K562 (cell line): ENCODE data around the gene TEDC1. TPM values are rescaled to one million over a fixed set of nuclear protein-coding genes. Genes with fewer than 3 reads are reported as not detected.

Source experiments
- ATAC-seq: fragments of 200-7000 bp; cut with Tn5 transposase; 3 replicates; pipeline ENCODE4 v1.9.1; 2020; ENCODE audit warnings: moderate library complexity
- BruUV-seq: library from RNA; stranded (reverse); fragments of 400-500 nt; replicated peaks from 2 replicates; lab custom pipeline; 2021; lab: Mats Ljungman, UMichigan
- CTCF ChIA-PET: fragments of 300-600 bp; formaldehyde crosslinking; extraction: SDS; loops from one replicate; lab custom pipeline; 2021; ENCODE audit warnings: low intra/inter-chr PET ratio; lab: Yijun Ruan, JAX
- POLR2A ChIA-PET: fragments of 300-600, 350-650 bp; sonication (Branson Sonifier 250); formaldehyde crosslinking; extraction: SDS; loops from one replicate; lab custom pipeline; 2021; ENCODE audit warnings: antibody characterized with exemption, inconsistent platforms; lab: Yijun Ruan, JAX
- DNase-seq, 4 experiments: peaks; one replicate each; pipeline versions ENCODE4 v3.0.0 to v3.0.0-alpha.2; 2011 to 2018; ENCODE audit warnings: low spot score in 3 of 4, mixed read lengths in 3 of 4; ENCODE audit errors: extremely low read depth in 1 of 4
- FAIRE-seq: peaks from 2 replicates; lab custom pipeline; 2011; peaks lifted over from hg19 to GRCh38; lab: Jason Lieb, UNC
- H2AFZ ChIP-seq: 2 replicates; pipeline ENCODE4 v1.6.0; 2011; ENCODE audit warnings: low read depth, low read length, control low read depth, inconsistent platforms
- H3K27ac ChIP-seq: fragments of 200-600 bp; 3 replicates; pipeline ENCODE4 v1.8.0; 2011; ENCODE audit warnings: low read depth, mild to moderate bottlenecking, control low read depth, inconsistent platforms, low read length, moderate library complexity, mixed read lengths; ENCODE audit errors: extremely low read depth
- H3K27me3 ChIP-seq, 2 experiments: fragments of 300-600 bp in 1 of 2; 2 replicates in 1 of 2; 3 replicates in 1 of 2; pipeline versions ENCODE4 v1.6.0 to v1.8.0; 2011; ENCODE audit warnings: inconsistent platforms in 2 of 2, low read length in 2 of 2, mild to moderate bottlenecking in 1 of 2, mixed read lengths in 1 of 2, moderate library complexity in 1 of 2; ENCODE audit not compliant: control insufficient read depth in 2 of 2, insufficient read depth in 2 of 2
- H3K36me3 ChIP-seq: fragments of 300-600 bp; 3 replicates; pipeline ENCODE4 v1.8.0; 2011; ENCODE audit warnings: mild to moderate bottlenecking, low read length, inconsistent platforms; ENCODE audit not compliant: control insufficient read depth, insufficient read depth
- H3K4me1 ChIP-seq, 2 experiments: fragments of 200-600 bp in 1 of 2; replicated peaks in 1 of 2; 2 replicates in 1 of 2; 3 replicates in 1 of 2; pipeline versions ENCODE4 v1.5.1 to v1.8.0; 2011; ENCODE audit warnings: inconsistent platforms in 2 of 2, low read length in 2 of 2, mild to moderate bottlenecking in 1 of 2, mixed read lengths in 1 of 2, moderate library complexity in 1 of 2; ENCODE audit not compliant: control insufficient read depth in 2 of 2, insufficient read depth in 2 of 2
- H3K4me2 ChIP-seq: 2 replicates; pipeline ENCODE4 v1.6.1; 2011; ENCODE audit warnings: low read length, control low read depth, inconsistent platforms, mixed read lengths; ENCODE audit not compliant: insufficient read depth
- H3K4me3 ChIP-seq: fragments of 200-600 bp; sonication (generic), shearing (Covaris generic); 2 replicates; pipeline ENCODE4 v1.5.1; 2016; ENCODE audit warnings: control low read depth, inconsistent platforms
- H3K79me2 ChIP-seq: fragments of 200-600 bp; 3 replicates; pipeline ENCODE4 v1.8.0; 2011; ENCODE audit warnings: low read length, inconsistent platforms; ENCODE audit not compliant: control insufficient read depth, insufficient read depth
- H3K9ac ChIP-seq, 2 experiments: 2 replicates each; pipeline versions ENCODE4 v1.6.0 to v1.6.1; 2011; ENCODE audit warnings: low read depth in 2 of 2, low read length in 2 of 2, control low read depth in 1 of 2, inconsistent platforms in 1 of 2, mild to moderate bottlenecking in 1 of 2, mixed read lengths in 1 of 2; ENCODE audit not compliant: insufficient read depth in 1 of 2
- H3K9me1 ChIP-seq: one replicate; pipeline ENCODE4 v1.6.0; 2011; ENCODE audit warnings: inconsistent platforms, mild to moderate bottlenecking, low read length, moderate library complexity; ENCODE audit not compliant: control insufficient read depth, insufficient read depth
- H3K9me3 ChIP-seq: replicated peaks from 2 replicates; pipeline ENCODE4 v1.5.1; 2011; ENCODE audit warnings: low read depth, low read length, inconsistent platforms; ENCODE audit not compliant: control insufficient read depth, insufficient read depth
- H4K20me1 ChIP-seq: replicated peaks from 2 replicates; pipeline ENCODE4 v1.6.1; 2011; ENCODE audit warnings: low read length, inconsistent platforms, mixed read lengths; ENCODE audit not compliant: control insufficient read depth, insufficient read depth
- CCAR2 ChIP-seq: fragments of 200-400 bp; formaldehyde crosslinking; IDR thresholded peaks from 2 replicates; pipeline ENCODE4 v1.6.1; 2017; ENCODE audit warnings: mild to moderate bottlenecking, low read depth, low read length
- DIDO1 ChIP-seq: fragments of 450-650 bp; IDR thresholded peaks from 2 replicates; pipeline ENCODE4 v1.6.1; 2016; ENCODE audit warnings: low read depth, missing biosample characterization, missing genetic modification characterization
- ELF1 ChIP-seq: fragments of 200-800 bp; sonication (Bioruptor generic); IDR thresholded peaks from 2 replicates; pipeline ENCODE4 v1.6.1; 2016; ENCODE audit warnings: missing genetic modification characterization, missing compliant biosample characterization
- FOXA1 ChIP-seq: fragments of 450-650 bp; IDR thresholded peaks from 2 replicates; pipeline ENCODE4 v1.6.1; 2016; ENCODE audit warnings: mild to moderate bottlenecking, borderline replicate concordance
- GATAD2A ChIP-seq: fragments of 450-650 bp; IDR thresholded peaks from 2 replicates; pipeline ENCODE4 v1.6.1; 2017
- HDAC3 ChIP-seq: fragments of 450-650 bp; IDR thresholded peaks from 2 replicates; pipeline ENCODE4 v1.6.1; 2018; ENCODE audit warnings: borderline replicate concordance, mild to moderate bottlenecking, moderate library complexity; ENCODE audit not compliant: partially characterized antibody
- LARP7 ChIP-seq: fragments of 450-650 bp; IDR thresholded peaks from 2 replicates; pipeline ENCODE4 v1.6.1; 2016
- MCM2 ChIP-seq: fragments of 450-650 bp; IDR thresholded peaks from 2 replicates; pipeline ENCODE4 v1.6.1; 2017; ENCODE audit warnings: low read depth, mild to moderate bottlenecking
- NELFE ChIP-seq: IDR thresholded peaks from 2 replicates; pipeline ENCODE4 v1.6.1; 2011; ENCODE audit warnings: mild to moderate bottlenecking; ENCODE audit not compliant: insufficient read depth, insufficient read length
- OTX1 ChIP-seq: fragments of 450-650 bp; formaldehyde crosslinking; IDR thresholded peaks from 2 replicates; pipeline ENCODE4 v1.4.0; 2022; ENCODE audit warnings: mild to moderate bottlenecking
- TCF7 ChIP-seq: sonication (generic); IDR thresholded peaks from 2 replicates; pipeline ENCODE4 v1.6.1; 2016; ENCODE audit warnings: antibody characterized with exemption, borderline replicate concordance
- USF2 ChIP-seq: sonication (generic); formaldehyde crosslinking; IDR thresholded peaks from 2 replicates; pipeline ENCODE4 v1.5.0; 2020; ENCODE audit warnings: missing genetic modification reagents
- ZNF551 ChIP-seq: fragments of 250-450 bp; sonication (Bioruptor Pico); IDR thresholded peaks from 2 replicates; pipeline ENCODE4 v1.5.0; 2021; ENCODE audit warnings: mild to moderate bottlenecking, moderate library complexity
- WGBS: fragments of 100-300 bp; shearing (Covaris generic); methylation state at CpG from one replicate; pipeline ENCODE4 v1.1.6; 2016; ENCODE audit warnings: low coverage, mixed read lengths; ENCODE audit not compliant: insufficient coverage; ENCODE audit errors: missing lambda C conversion rate; 5-methylcytosine and 5-hydroxymethylcytosine counted together
- in situ Hi-C: fragments of 300-500 bp; cut with MboI; formaldehyde crosslinking; loops from 4 replicates; pipeline ENCODE4 v1.15.0; 2018; ENCODE audit warnings: inconsistent platforms, mixed read lengths
- intact Hi-C: fragments of 100-400 bp; cut with micrococcal nuclease; formaldehyde crosslinking; loops from 2 replicates; pipeline ENCODE4 v1.14.2; 2022
- polyA plus RNA-seq, 8 experiments: library from polyadenylated mRNA; depleted of rRNA in 4 of 8; stranded (reverse) in 5 of 8; unstranded in 3 of 8; fragments of >200 nt; fragmentation: Nextera tagmentation in 2 of 8; fragmentation: Illumina TruSeq in 1 of 8; extraction: Ambion mirVana in 2 of 8; extraction: Trizol in 1 of 8; gene quantifications; 2 replicates each; pipeline versions ENCODE4 v1.2.1 to v1.2.3, GENCODE V29; 2011 to 2014; ENCODE audit warnings: inconsistent platforms in 1 of 8, missing spikeins in 1 of 8
- total RNA-seq, 7 experiments: library from RNA; depleted of rRNA in 6 of 7; stranded (reverse); fragments of >200 nt in 6 of 7; fragmentation: Illumina TruSeq in 2 of 7; extraction: Trizol in 2 of 7; gene quantifications; 2 replicates each; pipeline versions ENCODE4 v1.2.1 to v1.2.3, GENCODE V29; 2011 to 2021; ENCODE audit warnings: low replicate concordance in 1 of 7

The TEDC1 gene
- total and polyA plus RNA-seq, 9 of the 15 experiments (the other 6 are each of a cell fraction or from before 2014, with no cell fraction given) = 0.21 to 28.3 (median 5.9) TPM

- no peak for TF ChIP-seq USF2 (CRISPR knock-in tag)
- no peak for TF ChIP-seq DIDO1
- TF ChIP-seq LARP7 = no peak
Observed at GRCh38 chr14:105453847-105454246, 37.2 kb upstream of the TEDC1 start (continued).

- no peaks in the 10 kb centered on the region for H3K9me3 ChIP-seq
- ATAC-seq (no peak), FAIRE-seq (no peak), DNase-seq (no peak)
- TF ChIP-seq TCF7 = no peak
- no peak for TF ChIP-seq FOXA1
- no peak for TF ChIP-seq CCAR2
- no peak for TF ChIP-seq NELFE
- TF ChIP-seq ELF1 (tag) = no peak
- no peak for TF ChIP-seq MCM2
- no peak for TF ChIP-seq ZNF551 (CRISPR knock-in tag)
- no peak for TF ChIP-seq HDAC3
- TF ChIP-seq OTX1 (CRISPR knock-in tag) = no peak
- TF ChIP-seq GATAD2A = no peak
- H2AFZ ChIP-seq = no peak overlapping the region
- H3K36me3 ChIP-seq = peaks cover 63% of the 10 kb centered on the region; the same call in 1 of the 3 replicates
- H3K4me1 ChIP-seq = peaks cover 0 to 13% of the 10 kb centered on the region in 2 experiments; a peak in 2 of 5 replicates
- ChIA-PET CTCF (no interaction called here), POLR2A (no interaction called here)
- no peak overlapping the region for H3K9ac ChIP-seq
- no peak overlapping the region for H3K27ac ChIP-seq
- no TSS peak for BruUV-seq
- H3K79me2 ChIP-seq = no peaks in the 10 kb centered on the region
- no peaks in the 10 kb centered on the region for H3K27me3 ChIP-seq
- no peak overlapping the region for H3K4me3 ChIP-seq
- intact Hi-C loops (no loop called here), in situ Hi-C loops (no loop called here)
- no peaks in the 10 kb centered on the region for H3K9me1 ChIP-seq
- no peaks in the 10 kb centered on the region for H4K20me1 ChIP-seq
- no peak overlapping the region for H3K4me2 ChIP-seq
- WGBS = 100% methylated on average over 2 of the region's 22 CpGs
Observed at GRCh38 chr14:105455086-105455640, 35.9 kb upstream of the TEDC1 start.
